Adrenal gland (tissue), 12 donors: ENCODE measurements around the gene HIVEP3. TPM values are rescaled to one million over a fixed set of nuclear protein-coding genes. Genes with fewer than 3 reads are reported as not detected.
A peak's percentile ranks its signal among the peaks of the same experiment; 100 is the strongest.

Source experiments
- DNase-seq, 7 donors: peaks; one replicate each; pipeline ENCODE4 v3.0.0-alpha.2; 2019 to 2020
- H3K27ac ChIP-seq, 5 donors: fragments of 200-600 bp; sonication (generic) in 4 of 5; 1 replicate in 3 of 5; 2 replicates in 2 of 5; pipeline versions ENCODE4 v1.5.1 to v1.8.0; 2016 to 2020; ENCODE audit warnings: mild to moderate bottlenecking in 1 of 5
- H3K27me3 ChIP-seq: fragments of 200-600 bp; 2 replicates; pipeline ENCODE4 v1.8.0; 2021
- H3K36me3 ChIP-seq, 2 donors: fragments of 200-600 bp; replicated peaks in 1 of 2; 1 replicate in 1 of 2; 2 replicates in 1 of 2; pipeline versions ENCODE4 v1.5.1 to v1.8.0; 2018 to 2022
- H3K4me1 ChIP-seq, 2 donors: fragments of 200-600 bp; replicated peaks in 1 of 2; 1 replicate in 1 of 2; 2 replicates in 1 of 2; pipeline versions ENCODE4 v1.5.1 to v1.8.0; 2018 to 2021
- H3K4me3 ChIP-seq, 4 donors: fragments of 200-600 bp; sonication (generic) in 3 of 4; one replicate each; pipeline ENCODE4 v1.5.1; 2016 to 2018
- H3K9me3 ChIP-seq, 3 donors: fragments of 200-600 bp; sonication (generic) in 1 of 3; replicated peaks in 1 of 3; 1 replicate in 2 of 3; 2 replicates in 1 of 3; pipeline versions ENCODE4 v1.5.1 to v1.8.0; 2016 to 2021
- CTCF ChIP-seq, 6 experiments: fragments of 450-650 bp in 4 of 6; fragments of 200-600 bp in 2 of 6; sonication (generic) in 1 of 6; IDR thresholded peaks; 1 replicate in 5 of 6; 2 replicates in 1 of 6; pipeline versions ENCODE4 v1.5.1 to v1.8.0; 2016 to 2021; ENCODE audit warnings: antibody characterized with exemption in 6 of 6, mild to moderate bottlenecking in 2 of 6, moderate library complexity in 1 of 6
- POLR2A ChIP-seq, 2 donors: fragments of 450-650 bp; IDR thresholded peaks; one replicate each; pipeline ENCODE4 v1.6.1; 2017; ENCODE audit warnings: antibody characterized with exemption in 2 of 2, mild to moderate bottlenecking in 2 of 2, moderate library complexity in 1 of 2
- WGBS, 4 donors: extraction: QIAGEN DNeasy Blood & Tissue Kit in 2 of 4; methylation state at CpG; one replicate each; pipeline versions ENCODE4 v1.1.5 to v1.1.7; 2013 to 2017; 5-methylcytosine and 5-hydroxymethylcytosine counted together
- intact Hi-C, 2 donors: fragments of 100-400 bp; cut with DNase I; formaldehyde crosslinking; loops; one replicate each; pipeline versions ENCODE4 v1.14.1 to v1.15.0; 2022 to 2023
- polyA plus RNA-seq, 3 donors: library from polyadenylated mRNA; stranded (reverse); fragments of 200-250 nt in 2 of 3; fragments of 350-450 nt in 1 of 3; fragmentation: Illumina TruSeq in 1 of 3; extraction: RNeasy Lipid Tissue Mini Kit (QIAGEN cat#74804) in 1 of 3; gene quantifications; one replicate each; pipeline ENCODE4 v1.2.3, GENCODE V29; 2013 to 2014
- total RNA-seq, 9 donors: library from RNA; depleted of rRNA in 4 of 9; stranded (reverse); fragments of >200 nt in 4 of 9; fragments of 120-200 nt in 1 of 9; fragmentation: NEBNext Ultra II Directional in 1 of 9; extraction: Animal tissue kit (Norgen Biotek cat#: 25700) in 1 of 9; gene quantifications; one replicate each; pipeline versions ENCODE4 v1.1.0 to v1.2.4, GENCODE V29; 2013 to 2023
- donor health status: healthy with polysubstance abuse.
- donor health status: Bipolar disorder and iron deficiency.
- donor health status: DM: yes; HTN: yes; CAD: no.
- donor health status: DM: no; HTN: no; CAD: no.
- donor health status: DM: no; HTN: no; CAD: no.
- donor health status: DM: yes; HTN: yes; CAD: no.

HIVEP3 gene
- total and polyA plus RNA-seq, 12 donors: 3.2 to 7.7 (median 7.0) TPM

- H3K4me3 ChIP-seq: no peak overlapping the region
Observed at GRCh38 chr1:41493117-41493536, 425.6 kb downstream of the HIVEP3 start.

GRCh38 chr1:41492341-41492848, 426.3 kb downstream of the HIVEP3 start:
- intact Hi-C loops: no loop called here
- no peaks in the 10 kb centered on the region for H3K36me3 ChIP-seq
- no peak for DNase-seq
- H3K4me1 ChIP-seq: peaks cover 12 to 27% of the 10 kb centered on the region in 2 donors
- H3K9me3 ChIP-seq: no peaks in the 10 kb centered on the region
- whole genome bisulfite sequencing, 4 donors: 69 to 83% (median 71%) methylated on average over 3 to 7 of the region's 7 CpGs
- H3K27ac ChIP-seq: no peak overlapping the region
- TF ChIP-seq POLR2A (IDR thresholded peaks at IDR 0.05): no peak
- TF ChIP-seq CTCF (IDR thresholded peaks at IDR 0.05): peak; percentile 18 to 45 (median 27)
- H3K27me3 ChIP-seq: no peaks in the 10 kb centered on the region
- no peak overlapping the region for H3K4me3 ChIP-seq

More at GRCh38 chr1:41493117-41493536, 425.6 kb downstream of the HIVEP3 start:
- peak in 2 of 7 donors; percentile 37 to 53 for DNase-seq
- H3K9me3 ChIP-seq: no peaks in the 10 kb centered on the region
- H3K27me3 ChIP-seq: no peaks in the 10 kb centered on the region
- intact Hi-C loops: no loop called here
- TF ChIP-seq CTCF (IDR thresholded peaks at IDR 0.05): no peak
- TF ChIP-seq POLR2A (IDR thresholded peaks at IDR 0.05): no peak
- H3K36me3 ChIP-seq: no peaks in the 10 kb centered on the region
- WGBS, 4 donors: 78 to 87% (median 87%) methylated on average over 4 to 5 of the region's 5 CpGs; no CpG with 5 or more reads in 1 of the 4 donors
- peaks cover 12 to 27% of the 10 kb centered on the region in 2 donors for H3K4me1 ChIP-seq
- no peak overlapping the region for H3K27ac ChIP-seq

GRCh38 chr1:41490911-41491310, 427.8 kb downstream of the HIVEP3 start:
- H3K9me3 ChIP-seq: no peaks in the 10 kb centered on the region
- H3K27me3 ChIP-seq: no peaks in the 10 kb centered on the region
- no peak overlapping the region for H3K4me3 ChIP-seq
- H3K36me3 ChIP-seq: no peaks in the 10 kb centered on the region
- TF ChIP-seq POLR2A (IDR thresholded peaks at IDR 0.05): no peak
- TF ChIP-seq CTCF (IDR thresholded peaks at IDR 0.05): no peak
- no peak overlapping the region for H3K27ac ChIP-seq
- intact Hi-C loops: no loop called here
- H3K4me1 ChIP-seq: peaks cover 3 to 28% of the 10 kb centered on the region in 2 donors
- 67 to 100% (median 89%) methylated on average over 1 to 2 of the region's 2 CpGs for WGBS, 4 donors
- DNase-seq: no peak

- Histone ChIP-seq H3K27me3 (no peaks in the 10 kb centered on the region), H3K27ac (no peak overlapping the region), H3K36me3 (no peaks in the 10 kb centered on the region), H3K9me3 (no peaks in the 10 kb centered on the region), H3K4me1 (peaks cover 13 to 33% of the 10 kb centered on the region in 2 donors), H3K4me3 (no peak overlapping the region)
- intact Hi-C loops: no loop called here
- no peak for TF ChIP-seq POLR2A (IDR thresholded peaks at IDR 0.05)
- no peak for TF ChIP-seq CTCF (IDR thresholded peaks at IDR 0.05)
- DNase-seq: no peak
- WGBS, 4 donors: 88 to 95% (median 91%) methylated on average over 5 of the region's 5 CpGs
Observed at GRCh38 chr1:41489561-41489960, 429.2 kb downstream of the HIVEP3 start.
